Nucleus accumbens (tissue), 56 donors: ENCODE measurements around the gene CCM2.

ENCODE experiments used
- DNase-seq, 56 donors: peaks; one replicate each; lab custom pipeline; 2025; lab: John Stamatoyannopoulos, UW

CCM2 gene

GRCh38 chr7:45075355-45075644 is 75.3 kb downstream of the CCM2 start:
- no peak for DNase-seq

GRCh38 chr7:45075871-45076796 is 76.1 kb downstream of the CCM2 start:
- DNase-seq: peak in 1 of 56 donors; percentile 36

GRCh38 chr7:45076946-45077345 is 76.9 kb downstream of the CCM2 start:
- DNase-seq: no peak

- DNase-seq: no peak
Measured at GRCh38 chr7:45077579-45077978, 77.6 kb downstream of the CCM2 start.

GRCh38 chr7:45078125-45078681 is 78.2 kb downstream of the CCM2 start:
- DNase-seq: peak in 1 of 56 donors; percentile 22

GRCh38 chr7:45080265-45080957 is 80.4 kb downstream of the CCM2 start:
- no peak for DNase-seq

- DNase-seq: no peak
Measured at GRCh38 chr7:45080958-45081669, 81.1 kb downstream of the CCM2 start.

GRCh38 chr7:45081670-45081974 is 81.6 kb downstream of the CCM2 start:
- no peak for DNase-seq

- DNase-seq: peak in 45 of 56 donors; percentile 23 to 83 (median 61)
Measured at GRCh38 chr7:45082031-45082830, 82.2 kb downstream of the CCM2 start.

- no peak for DNase-seq
Measured at GRCh38 chr7:45082831-45083331, 82.9 kb downstream of the CCM2 start.

GRCh38 chr7:45084336-45084735 is 84.3 kb downstream of the CCM2 start:
- peak in 1 of 56 donors; percentile 16 for DNase-seq

- no peak for DNase-seq
Measured at GRCh38 chr7:45084901-45085618, 85.1 kb downstream of the CCM2 start.

- peak in 1 of 56 donors; percentile 21 for DNase-seq
Measured at GRCh38 chr7:45085619-45086200, 85.7 kb downstream of the CCM2 start.

GRCh38 chr7:45086331-45087065 is 86.5 kb downstream of the CCM2 start:
- peak in 51 of 56 donors; percentile 11 to 86 (median 73) for DNase-seq

GRCh38 chr7:45087301-45088145 is 87.5 kb downstream of the CCM2 start:
- DNase-seq: peak in 1 of 56 donors; percentile 36

GRCh38 chr7:45088146-45088701 is 88.2 kb downstream of the CCM2 start:
- DNase-seq: peak in 2 of 56 donors; percentile 39 to 45

- peak; percentile 67 to 99 (median 96) for DNase-seq
Measured at GRCh38 chr7:45088821-45089340, 88.9 kb downstream of the CCM2 start, which contains the start of gene NACAD. NACAD (minus strand) TSS chr7:45088969; CDS start chr7:45088894, 75 bp downstream.
